ENCODE results near the gene CTXND1.

- no peak for TF ChIP-seq POLR2A (IDR thresholded peaks at IDR 0.05)
- TF ChIP-seq CTCF (IDR thresholded peaks at IDR 0.05), result no peak
- no peak for TF ChIP-seq EP300 (IDR thresholded peaks at IDR 0.05)
Measured at GRCh38 chr15:80161468-80162016, 90.5 kb downstream of the CTXND1 start.
